Esophagus muscularis mucosa (tissue), 3 donors: ENCODE measurements around the gene FAM20B.

ENCODE experiments used
- EP300 ChIP-seq: sonication (generic); formaldehyde crosslinking; IDR thresholded peaks from one replicate; pipeline ENCODE4 v1.6.1; 2017; ENCODE audit warnings: antibody characterized with exemption
- TF ChIP-seq, protein P1 (sequence below), 3 experiments: fragments of 200-600 bp in 2 of 3; fragments of 450-650 bp in 1 of 3; sonication (generic) in 2 of 3; IDR thresholded peaks; one replicate each; pipeline ENCODE4 v1.5.1; 2017 to 2019; ENCODE audit warnings: antibody characterized with exemption in 3 of 3, mild to moderate bottlenecking in 2 of 3, moderate library complexity in 1 of 3

DNA sequence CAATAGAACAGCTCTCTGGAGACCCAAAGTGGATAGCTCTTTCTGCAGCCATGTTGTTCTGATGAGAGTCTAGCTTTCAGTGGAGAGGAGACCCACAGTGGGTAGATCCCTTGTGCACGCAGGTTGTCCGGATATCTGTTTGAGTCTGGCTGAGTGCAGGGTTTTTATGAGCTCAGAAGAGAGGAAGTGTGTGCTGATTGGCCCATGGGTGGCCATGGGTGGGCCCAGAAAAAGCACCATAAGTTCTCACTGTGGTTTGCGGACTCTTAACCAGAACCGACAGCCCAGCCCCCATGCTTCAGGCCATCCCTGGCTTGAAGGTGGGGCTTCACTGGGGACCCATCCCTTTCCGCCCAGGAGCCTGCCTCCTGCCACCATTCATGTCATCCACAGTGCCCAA, 17.0 kb downstream of the FAM20B start:
- TF ChIP-seq, protein P1, sequence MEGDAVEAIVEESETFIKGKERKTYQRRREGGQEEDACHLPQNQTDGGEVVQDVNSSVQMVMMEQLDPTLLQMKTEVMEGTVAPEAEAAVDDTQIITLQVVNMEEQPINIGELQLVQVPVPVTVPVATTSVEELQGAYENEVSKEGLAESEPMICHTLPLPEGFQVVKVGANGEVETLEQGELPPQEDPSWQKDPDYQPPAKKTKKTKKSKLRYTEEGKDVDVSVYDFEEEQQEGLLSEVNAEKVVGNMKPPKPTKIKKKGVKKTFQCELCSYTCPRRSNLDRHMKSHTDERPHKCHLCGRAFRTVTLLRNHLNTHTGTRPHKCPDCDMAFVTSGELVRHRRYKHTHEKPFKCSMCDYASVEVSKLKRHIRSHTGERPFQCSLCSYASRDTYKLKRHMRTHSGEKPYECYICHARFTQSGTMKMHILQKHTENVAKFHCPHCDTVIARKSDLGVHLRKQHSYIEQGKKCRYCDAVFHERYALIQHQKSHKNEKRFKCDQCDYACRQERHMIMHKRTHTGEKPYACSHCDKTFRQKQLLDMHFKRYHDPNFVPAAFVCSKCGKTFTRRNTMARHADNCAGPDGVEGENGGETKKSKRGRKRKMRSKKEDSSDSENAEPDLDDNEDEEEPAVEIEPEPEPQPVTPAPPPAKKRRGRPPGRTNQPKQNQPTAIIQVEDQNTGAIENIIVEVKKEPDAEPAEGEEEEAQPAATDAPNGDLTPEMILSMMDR (IDR thresholded peaks at IDR 0.05) = no peak
- TF ChIP-seq EP300 = no peak
